Activated gamma-delta T cell treated with Interleukin-2 at 50 U/mL for 16 hours (primary cell): ENCODE data around the gene ZNF627.
A peak's percentile ranks its signal among the peaks of the same experiment; 100 is the strongest.
"Not testable (repeated sequence)": the region's sequence is repeated elsewhere in the genome, so short reads cannot be mapped to it uniquely, and the experiment has no call there.

Experiments
- DNase-seq: peaks from one replicate; pipeline ENCODE4 v3.0.0-alpha.2; 2020

Gene ZNF627

DNA sequence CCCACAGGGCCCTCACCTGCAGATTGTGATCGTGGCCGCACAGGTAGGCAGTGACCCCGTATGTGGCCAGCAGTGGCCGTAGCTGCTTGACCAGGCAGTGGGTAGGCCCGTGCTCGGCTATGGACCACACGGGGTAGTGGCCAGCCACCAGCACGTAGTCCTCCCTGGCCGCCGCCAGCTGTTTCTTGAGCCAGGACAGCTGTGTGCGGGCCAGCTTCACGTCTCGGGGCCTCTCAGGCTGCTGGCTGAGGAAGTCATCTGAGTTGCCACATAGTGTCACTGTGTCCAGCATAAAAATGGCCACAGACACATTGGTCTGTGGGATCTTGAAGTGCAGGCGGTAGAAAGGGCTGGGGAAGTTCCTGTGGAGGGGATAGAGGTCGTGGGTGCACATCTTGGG, 21.1 kb upstream of the ZNF627 start:
- DNase-seq: no peak

DNA sequence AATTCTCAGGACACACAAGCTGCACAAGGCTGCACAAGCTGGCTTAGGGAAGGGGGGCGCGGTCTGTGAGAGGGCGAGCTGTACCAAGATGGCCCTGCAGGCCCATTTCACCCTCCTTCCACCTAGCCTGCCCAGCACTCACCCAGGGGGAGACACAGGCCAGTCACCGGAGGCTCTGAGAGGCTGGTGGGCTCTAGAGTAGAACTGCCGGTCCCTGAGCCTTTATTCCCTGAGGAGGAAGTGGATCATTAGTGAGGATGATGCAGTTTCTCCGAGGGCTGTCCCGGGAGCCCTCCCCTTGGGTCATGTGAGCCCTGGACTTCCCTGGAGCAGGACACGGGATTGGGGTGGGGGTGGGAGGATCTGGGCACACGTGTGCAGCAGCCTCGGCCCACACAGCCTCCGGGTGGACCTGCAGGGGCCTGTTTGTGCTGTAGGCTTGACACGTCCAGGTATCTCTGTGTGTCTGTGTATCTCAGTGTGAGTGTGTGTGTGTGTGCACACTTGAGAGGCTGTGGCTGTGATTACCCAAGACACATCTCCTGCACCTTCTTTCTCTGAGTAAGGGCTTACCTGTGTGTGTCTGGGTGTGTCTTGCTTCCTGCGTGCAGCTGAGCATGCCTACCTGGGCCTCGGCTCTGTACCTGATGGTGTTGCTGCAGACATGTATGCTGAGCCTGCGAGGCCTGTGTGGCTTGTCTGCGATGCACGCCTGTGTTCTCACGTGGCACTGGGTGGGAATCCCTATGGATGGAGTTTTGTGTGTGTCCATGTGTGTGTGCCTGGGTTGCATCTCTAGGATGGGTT, 19.6 kb upstream of the ZNF627 start, which contains the start of gene ACP5:
ACP5 (minus strand) TSS at position 195 of the 807 bp plus-strand sequence. CDS start 328 bp downstream, outside the sequence.
- no peak for DNase-seq

DNA sequence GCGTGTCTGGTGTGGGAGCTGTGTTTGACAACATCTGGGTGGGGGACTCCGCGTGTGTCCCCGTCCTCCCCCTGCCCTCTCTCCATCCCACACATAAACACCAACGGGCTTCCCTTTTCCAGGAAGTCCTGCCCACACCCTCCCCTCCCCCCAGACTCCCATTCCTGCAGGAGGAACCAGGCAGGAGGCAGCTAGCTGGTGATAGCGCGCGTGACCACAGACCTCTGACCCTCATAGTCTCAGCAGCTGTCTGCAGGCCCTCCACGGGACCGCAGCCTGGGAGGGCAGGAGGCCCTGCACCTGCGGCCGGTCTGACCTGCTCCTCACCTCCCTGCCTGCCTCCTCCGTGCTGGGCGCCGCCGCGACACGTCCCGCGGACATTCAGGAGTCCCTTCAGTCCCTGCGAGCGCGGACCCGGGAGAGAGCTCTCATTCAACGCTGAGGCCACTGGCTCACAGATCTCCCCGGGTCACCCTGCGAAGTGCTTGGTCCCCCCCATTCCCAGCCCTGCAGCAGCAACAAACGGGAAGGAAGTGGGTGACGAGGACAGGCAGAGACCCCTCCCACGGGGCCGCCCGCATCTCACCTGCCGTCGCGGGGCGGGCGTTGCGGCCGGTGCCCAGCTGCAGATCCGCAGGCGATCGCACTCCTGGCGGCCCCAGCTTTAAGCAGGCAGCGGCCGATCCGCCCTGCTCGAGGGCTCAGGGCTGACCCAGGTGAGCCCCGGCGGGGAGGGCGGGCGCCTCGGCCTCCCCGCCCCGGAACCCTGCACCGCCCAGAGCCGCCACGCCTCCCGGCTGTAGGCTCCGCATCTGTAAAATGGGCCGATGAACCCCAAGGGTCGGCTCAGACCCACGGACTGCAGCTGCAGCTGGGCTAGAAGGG, 18.8 kb upstream of the ZNF627 start:
- DNase-seq: peak; percentile 26

DNA sequence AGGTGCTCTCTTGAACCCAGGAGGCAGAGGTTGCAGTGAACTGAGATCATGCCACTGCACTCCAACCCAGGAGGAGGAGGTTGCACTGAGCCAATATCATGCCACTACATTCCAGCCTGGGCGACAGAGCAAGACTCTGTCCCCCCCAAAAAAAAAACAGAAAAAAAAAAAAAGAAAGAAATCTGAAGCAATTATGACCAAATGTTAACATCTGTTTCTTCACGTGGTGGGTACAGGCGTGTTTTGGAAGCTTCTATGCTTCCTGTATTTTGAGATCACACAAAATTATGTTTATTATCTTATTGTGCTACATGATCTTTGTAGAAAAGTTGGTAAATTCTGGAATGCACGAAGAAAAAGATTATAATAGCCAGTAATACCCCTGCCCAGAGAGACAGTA, 17.2 kb upstream of the ZNF627 start:
- no peak for DNase-seq

DNA sequence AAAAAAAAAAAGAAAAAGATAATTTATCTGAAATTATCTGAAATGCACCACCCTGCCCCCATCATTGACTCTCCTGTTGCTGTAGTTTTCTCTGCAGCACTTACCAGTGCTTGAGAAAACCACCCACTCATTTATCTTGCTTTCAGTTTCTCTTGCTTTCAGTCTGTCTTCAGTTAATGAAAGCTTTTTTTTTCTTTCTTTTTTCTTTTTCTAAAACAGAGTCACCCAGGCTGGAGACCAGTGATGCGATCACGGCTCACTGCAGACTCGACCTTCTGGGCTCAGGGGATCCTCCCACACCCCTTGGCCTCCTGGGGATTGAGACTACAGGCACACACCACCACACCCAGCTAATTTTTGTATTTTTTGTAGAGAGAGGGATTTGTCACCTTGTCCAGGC, 15.5 kb upstream of the ZNF627 start:
- no peak for DNase-seq

- no peak for DNase-seq
Measured at GRCh38 chr19:11586331-11586730, 11.0 kb upstream of the ZNF627 start.

DNA sequence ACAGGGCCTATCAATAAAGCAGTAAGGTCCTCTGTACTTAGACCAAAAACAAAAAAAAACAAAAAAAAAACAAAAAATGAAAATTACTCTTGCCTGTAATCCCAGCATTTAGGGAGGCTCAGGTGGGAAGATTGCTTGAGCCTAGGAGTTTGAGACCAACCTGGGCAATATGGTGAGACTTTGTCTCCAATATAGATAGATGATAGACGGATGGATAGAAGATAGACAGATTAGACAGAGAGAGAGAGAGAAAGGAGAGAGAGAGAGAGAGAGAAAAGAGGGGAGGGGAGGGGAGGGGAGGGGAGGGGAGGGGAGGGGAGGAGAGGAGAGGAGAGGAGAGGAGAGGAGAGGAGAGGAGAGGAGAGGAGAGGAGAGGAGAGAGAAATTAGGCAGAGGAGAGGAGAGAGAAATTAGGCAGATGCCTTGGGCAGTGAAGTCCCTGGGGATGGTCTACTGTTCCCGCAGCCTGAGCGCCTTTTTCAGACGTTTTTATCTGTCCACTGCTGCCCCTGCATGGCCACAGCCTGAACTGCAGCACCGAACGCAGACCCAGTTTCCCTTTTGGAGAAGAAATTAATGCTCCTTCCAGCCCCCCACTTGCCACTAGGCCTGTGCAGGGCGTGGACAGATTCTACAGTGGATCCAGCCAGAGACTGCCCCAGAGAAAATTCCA, 9.8 kb upstream of the ZNF627 start:
- peak; percentile 69 for DNase-seq

GRCh38 chr19:11587975-11588631, 9.2 kb upstream of the ZNF627 start:
- DNase-seq: no peak

- no peak for DNase-seq
Measured at GRCh38 chr19:11594084-11594483, 3.2 kb upstream of the ZNF627 start.

- DNase-seq: no peak
Measured at GRCh38 chr19:11596156-11596555, 1.1 kb upstream of the ZNF627 start.

- no peak for DNase-seq
Measured at GRCh38 chr19:11598103-11598483, 810 bp downstream of the ZNF627 start.

DNA sequence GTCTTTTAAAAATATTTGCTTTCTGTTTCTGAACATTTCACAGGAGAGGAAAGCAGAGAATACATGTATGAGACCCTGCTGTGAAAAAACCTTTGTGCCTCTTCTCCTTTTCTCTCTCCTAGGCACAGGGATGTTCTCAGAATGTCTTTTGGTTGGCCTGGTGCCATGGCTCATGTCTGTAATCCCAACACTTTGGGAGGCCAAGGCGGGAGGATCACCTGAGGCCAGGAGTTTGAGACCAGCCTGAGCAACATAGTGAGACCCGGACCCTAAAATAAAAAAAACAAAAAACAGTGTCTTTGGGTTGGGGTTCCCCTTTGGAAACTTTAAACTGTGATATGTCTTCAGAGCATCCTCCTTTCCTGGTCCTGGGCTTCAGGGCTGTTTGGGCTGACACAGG, 1.5 kb downstream of the ZNF627 start:
- DNase-seq: no peak

DNA sequence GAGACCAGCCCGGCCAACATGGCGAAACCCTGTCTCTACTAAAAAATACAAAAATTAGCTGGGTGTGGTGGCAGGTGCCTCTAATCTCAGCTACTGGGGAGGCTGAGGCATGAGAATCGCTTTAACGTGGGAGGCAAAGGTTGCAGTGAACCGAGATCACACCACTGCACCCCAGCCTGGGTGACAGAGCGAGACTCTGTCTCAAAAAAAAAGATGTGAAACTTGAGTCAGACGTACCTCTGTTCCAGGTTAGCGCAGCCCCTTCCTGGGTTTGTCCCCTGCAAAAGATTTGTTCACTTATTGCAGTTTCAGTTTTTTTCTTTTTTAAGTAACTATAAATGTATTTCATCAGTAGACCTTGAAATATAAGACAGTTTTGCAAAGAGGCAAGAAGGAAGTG, 2.4 kb downstream of the ZNF627 start:
- DNase-seq: not testable (repeated sequence)

DNA sequence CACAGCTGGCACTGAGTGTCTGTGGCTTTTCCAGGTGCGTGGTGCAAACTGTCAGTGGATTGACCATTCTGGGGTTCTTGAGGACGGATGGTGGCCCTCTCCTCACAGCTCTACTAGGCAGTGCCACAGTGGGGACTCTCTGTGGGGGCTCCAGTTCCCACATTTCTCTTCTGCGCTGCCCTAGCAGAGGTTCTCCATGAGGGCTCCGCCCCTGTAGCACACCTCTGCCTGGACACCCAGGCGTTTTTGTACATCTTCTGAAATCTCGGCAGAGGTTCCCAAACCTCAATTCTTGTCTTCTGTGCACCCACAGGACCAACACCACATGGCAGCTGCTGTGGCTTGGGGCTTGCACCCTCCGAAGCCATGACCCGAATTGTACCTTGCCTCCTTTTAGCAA, 9.2 kb downstream of the ZNF627 start:
- no peak for DNase-seq

DNA sequence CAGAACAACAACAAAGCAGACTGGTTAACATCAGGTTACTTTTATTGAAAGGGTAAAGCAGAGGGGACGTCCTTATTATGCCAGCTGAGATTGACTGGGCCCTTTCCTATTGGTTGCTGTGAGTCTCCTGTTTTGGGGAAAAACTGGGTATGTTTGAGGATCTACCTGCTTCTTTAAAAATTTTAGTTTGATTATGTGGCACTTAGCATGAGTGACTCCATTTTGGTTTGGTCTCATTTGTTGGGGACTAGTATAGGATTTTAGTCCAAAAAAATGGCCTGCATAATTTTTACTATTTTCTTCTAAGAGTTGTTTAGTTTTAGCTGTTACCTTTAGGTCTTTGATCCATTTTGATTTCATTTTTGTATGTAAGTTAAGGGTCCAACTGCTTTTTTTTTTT, 14.4 kb downstream of the ZNF627 start:
- no peak for DNase-seq

GRCh38 chr19:11612816-11613511, 15.7 kb downstream of the ZNF627 start:
- DNase-seq: no peak

DNA sequence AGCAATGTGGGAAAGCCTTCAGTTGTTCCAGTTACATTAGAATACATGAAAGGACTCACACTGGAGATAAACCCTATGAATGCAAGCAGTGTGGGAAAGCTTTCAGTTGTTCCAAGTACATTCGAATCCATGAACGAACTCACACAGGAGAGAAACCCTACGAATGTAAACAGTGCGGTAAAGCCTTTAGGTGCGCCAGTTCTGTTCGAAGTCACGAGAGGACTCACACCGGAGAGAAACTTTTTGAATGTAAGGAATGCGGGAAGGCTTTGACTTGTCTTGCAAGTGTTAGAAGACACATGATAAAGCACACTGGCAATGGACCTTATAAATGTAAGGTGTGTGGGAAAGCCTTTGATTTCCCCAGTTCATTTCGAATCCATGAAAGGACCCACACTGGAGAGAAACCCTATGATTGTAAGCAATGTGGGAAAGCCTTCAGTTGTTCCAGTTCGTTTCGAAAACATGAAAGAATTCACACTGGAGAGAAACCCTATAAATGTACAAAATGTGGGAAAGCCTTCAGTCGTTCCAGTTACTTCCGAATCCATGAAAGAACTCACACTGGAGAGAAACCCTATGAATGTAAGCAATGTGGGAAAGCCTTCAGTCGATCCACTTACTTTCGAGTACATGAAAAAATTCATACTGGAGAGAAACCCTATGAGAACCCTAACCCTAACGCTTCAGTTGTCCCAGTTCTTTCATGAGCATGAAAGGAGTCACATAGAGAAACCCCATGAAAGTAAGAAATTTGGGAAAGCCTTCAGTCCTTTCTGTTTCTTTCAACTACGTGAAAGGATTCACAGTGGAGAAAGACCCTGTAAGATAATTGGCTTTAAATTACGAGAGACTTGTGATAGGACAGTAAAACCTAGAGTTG, 20.1 kb downstream of the ZNF627 start:
- DNase-seq: no peak

- DNase-seq: no peak
Measured at GRCh38 chr19:11620553-11620952, 23.3 kb downstream of the ZNF627 start.

- not testable (repeated sequence) for DNase-seq
Measured at GRCh38 chr19:11622401-11622800, 25.1 kb downstream of the ZNF627 start.

- DNase-seq: no peak
Measured at GRCh38 chr19:11624069-11624463, 26.8 kb downstream of the ZNF627 start.

GRCh38 chr19:11626252-11626651, 29.0 kb downstream of the ZNF627 start:
- DNase-seq: no peak
